Measurements from ENCODE around the gene PRPF8.

DNA sequence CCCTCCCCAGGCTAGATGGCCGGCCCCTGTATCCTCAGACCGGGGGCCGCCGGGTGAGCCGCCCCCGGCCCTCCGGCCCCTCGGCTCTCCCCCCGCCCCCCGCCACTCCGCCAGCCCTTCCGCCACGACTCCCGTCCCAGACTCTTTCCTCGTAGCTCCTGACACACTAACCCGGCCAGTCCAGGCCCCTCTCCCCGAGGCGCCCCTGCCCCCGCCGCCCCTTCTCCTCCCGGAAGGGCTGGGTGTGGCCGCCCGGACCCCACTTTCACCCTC, 31.1 kb upstream of the PRPF8 start:
- TF ChIP-seq, protein P1, sequence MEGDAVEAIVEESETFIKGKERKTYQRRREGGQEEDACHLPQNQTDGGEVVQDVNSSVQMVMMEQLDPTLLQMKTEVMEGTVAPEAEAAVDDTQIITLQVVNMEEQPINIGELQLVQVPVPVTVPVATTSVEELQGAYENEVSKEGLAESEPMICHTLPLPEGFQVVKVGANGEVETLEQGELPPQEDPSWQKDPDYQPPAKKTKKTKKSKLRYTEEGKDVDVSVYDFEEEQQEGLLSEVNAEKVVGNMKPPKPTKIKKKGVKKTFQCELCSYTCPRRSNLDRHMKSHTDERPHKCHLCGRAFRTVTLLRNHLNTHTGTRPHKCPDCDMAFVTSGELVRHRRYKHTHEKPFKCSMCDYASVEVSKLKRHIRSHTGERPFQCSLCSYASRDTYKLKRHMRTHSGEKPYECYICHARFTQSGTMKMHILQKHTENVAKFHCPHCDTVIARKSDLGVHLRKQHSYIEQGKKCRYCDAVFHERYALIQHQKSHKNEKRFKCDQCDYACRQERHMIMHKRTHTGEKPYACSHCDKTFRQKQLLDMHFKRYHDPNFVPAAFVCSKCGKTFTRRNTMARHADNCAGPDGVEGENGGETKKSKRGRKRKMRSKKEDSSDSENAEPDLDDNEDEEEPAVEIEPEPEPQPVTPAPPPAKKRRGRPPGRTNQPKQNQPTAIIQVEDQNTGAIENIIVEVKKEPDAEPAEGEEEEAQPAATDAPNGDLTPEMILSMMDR (IDR thresholded peaks at IDR 0.05; ENCODE audit: control extremely low read depth in 1 of 3, insufficient read depth in 1 of 3, low read depth in 1 of 3, low read length in 3 of 3) = no peak
- no peak for TF ChIP-seq NRF1 (IDR thresholded peaks at IDR 0.05; ENCODE audit: low read depth, low read length)
- TF ChIP-seq EP300 (IDR thresholded peaks at IDR 0.05; ENCODE audit: borderline replicate concordance in 1 of 2, low read depth in 2 of 2, low read length in 2 of 2) = no peak
- no peak for TF ChIP-seq CHD1 (IDR thresholded peaks at IDR 0.05; ENCODE audit: low read depth, low read length)
- no peak for TF ChIP-seq POLR2A (IDR thresholded peaks at IDR 0.05; ENCODE audit: control extremely low read depth in 1 of 2, low read depth in 2 of 2, low read length in 2 of 2)
